GM19025 (cell line): ENCODE results near the gene ANKS3.
A peak's percentile ranks its signal among the peaks of the same experiment; 100 is the strongest.
"Not testable (repeated sequence)": the region's sequence is repeated elsewhere in the genome, so short reads cannot be mapped to it uniquely, and the experiment has no call there.

Source experiments
- ATAC-seq: cut with Tn5 transposase; IDR thresholded peaks from one replicate; pipeline ENCODE4 v1.9.1; 2021; ENCODE audit warnings: mild to moderate bottlenecking, low read depth, moderate library complexity; ENCODE audit not compliant: unreplicated experiment

ANKS3 gene

DNA sequence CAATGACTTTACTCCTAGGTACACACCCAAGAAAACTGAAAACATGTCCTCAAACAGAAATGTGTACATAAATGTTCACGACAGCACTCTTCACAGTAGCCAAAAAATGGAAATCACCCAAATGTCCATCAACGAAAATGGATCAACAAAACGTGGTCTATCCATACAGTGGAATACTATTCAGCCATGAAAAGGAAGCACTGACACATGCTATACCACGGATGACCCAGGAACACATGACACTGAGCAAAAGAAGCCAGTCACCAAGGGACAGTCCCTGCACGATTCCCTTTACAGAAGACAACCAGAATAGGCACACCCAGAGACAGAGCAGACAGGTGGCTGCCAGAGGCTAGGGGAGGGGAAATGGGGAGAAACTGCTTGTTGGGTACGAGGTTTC is 21.6 kb upstream of the ANKS3 start:
- no peak for ATAC-seq

DNA sequence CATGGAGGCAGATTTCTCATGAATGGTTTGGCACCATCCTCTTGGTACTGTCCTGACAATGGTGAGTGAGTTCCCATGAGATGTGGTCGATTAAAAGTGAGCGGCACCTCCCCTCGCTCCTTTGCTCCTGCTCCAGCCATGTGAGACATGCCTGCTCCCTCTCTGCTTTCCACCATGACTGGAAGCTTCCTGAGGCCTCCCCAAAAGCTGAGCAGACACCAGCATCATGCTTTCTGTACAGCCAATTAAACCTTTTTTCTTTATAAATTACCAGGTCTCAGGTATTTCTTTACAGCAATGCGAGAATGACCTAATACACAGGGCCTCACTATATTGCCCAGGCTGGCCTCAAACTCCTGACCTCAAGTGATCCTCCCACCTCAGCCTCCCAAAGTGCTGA is 20.8 kb upstream of the ANKS3 start:
- no peak for ATAC-seq

DNA sequence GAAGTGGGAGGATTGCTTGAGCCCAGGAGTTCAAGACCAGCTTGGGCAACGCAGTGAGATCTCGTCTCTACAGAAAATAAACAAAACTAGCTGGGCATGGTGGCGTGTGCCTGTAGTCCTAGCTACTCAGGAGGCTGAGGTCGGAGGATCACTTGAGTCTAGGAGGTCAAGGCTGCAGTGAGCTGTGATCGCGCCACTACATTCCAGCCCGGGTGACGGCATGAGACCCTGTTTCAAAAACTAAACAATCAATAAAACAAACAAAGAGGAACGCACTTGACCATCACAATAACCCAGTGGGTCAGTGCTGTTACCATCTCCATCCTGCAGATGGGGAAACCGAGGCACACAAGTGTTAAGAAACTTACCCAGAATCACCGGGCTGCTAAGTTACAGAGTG is 19.2 kb upstream of the ANKS3 start:
- ATAC-seq: no peak

DNA sequence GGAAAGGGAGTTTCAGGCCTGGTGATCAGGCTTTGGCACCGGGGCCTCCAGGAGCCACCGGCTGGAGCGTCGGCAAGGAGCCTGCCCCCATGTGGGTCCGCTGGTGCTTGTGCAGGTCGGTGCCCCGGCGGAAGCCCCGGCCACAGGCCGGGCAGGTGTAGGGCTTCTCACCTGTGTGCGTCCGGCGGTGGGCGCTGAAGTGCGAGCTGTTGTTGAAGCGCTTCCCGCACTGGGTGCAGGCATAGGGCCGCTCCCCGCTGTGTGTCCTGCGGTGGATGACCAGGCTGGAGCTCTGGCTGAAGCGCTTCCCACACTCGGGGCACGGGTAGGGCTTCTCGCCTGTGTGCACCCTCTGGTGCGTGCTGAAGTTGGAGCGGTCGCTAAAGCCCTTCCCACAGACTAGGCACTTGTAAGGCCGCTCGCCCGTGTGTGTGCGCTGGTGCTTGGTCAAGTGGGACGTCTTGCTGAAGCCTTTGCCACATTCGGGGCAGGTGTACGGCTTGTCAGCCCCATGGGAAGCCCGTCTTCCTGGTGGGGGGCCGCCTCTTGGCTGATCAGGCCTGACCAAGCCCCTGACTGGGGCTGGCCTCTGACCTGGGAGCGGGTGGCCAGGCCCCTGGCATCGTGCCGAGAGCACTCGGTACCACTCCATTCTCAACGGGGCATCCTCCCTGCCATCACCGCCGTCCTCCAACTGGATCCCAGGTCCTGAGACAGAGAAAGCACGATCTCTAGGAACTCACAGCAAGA is 18.5 kb upstream of the ANKS3 start:
- ATAC-seq: no peak

DNA sequence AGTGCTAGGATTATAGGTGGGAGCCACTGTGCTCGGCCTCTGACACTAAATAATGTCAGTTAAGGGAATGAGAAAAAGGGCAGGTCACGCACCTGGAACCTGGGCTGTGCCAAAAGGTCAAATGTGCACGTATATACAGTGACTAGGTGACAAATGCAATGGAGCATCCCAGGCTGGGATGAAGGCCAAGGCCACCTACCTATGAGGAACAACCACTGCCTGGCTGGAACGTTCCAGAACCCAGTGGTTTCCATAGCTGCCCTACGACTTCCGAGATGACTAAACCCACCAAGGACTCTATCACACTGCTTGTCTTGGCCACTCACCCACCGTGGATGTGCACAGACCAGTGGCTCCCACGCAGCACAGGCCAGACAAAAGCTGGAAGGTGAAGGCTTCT is 16.8 kb upstream of the ANKS3 start:
- ATAC-seq: no peak

DNA sequence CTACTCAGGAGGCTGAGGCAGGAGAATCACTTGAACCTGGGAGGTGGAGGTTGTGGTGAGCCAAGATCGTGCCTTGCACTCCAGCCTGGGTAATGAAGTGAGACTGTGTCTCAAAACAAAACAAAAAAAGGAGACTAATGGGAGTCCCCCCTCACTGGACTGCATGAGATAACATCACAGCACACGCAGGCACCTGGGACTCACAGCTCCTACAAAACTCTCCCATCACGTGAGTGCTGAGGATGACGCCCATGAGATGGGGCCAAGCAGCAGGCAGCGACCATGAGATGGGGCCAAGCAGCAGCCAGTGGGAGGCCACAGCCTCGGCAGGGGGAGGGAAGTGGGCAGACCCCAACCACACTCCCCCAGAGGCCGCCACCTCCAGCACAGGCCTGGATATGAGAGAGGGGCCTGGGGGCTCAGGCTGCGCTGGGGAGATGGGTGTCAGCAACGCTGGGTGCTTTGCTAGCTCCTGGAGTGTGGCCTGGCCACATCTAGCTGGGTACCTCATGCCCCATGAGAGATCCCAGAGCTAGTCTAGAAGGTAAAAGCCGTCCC is 15.7 kb upstream of the ANKS3 start:
- ATAC-seq: no peak

DNA sequence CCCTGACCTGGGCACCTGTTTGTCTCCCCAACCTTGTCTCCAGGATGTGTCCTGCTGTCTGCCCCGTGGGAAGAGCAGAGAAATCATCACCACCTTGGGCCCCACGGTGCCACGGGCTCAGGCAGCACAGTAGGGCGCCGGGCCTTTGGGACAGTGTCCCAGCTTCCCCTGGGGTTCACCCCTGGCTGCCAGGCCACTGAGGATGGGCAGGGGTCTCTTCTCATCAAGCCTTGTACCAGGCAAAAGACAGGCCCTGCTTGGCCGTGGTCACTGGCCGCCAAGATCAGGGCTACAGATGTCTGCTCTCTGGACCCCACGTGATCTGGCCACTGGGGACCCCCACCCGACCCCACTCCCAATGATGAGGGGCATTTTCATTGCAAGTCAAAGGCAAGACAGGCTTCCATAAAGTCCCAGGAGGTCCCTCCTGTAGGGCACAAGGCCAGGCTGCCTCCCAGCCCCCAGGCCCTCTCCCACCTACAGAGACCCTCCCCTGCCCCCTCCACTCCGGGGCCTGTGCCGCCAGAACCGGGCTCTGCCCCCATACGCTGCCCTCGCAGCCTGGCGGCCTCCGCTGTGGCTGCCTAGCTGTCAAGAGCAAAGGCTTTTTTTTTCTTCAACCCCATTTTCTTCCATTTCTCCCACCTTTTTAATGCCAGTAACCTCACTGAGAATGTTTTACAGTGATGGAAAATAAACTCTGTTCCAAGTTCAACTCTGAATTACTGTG is 14.8 kb upstream of the ANKS3 start:
- ATAC-seq: no peak

DNA sequence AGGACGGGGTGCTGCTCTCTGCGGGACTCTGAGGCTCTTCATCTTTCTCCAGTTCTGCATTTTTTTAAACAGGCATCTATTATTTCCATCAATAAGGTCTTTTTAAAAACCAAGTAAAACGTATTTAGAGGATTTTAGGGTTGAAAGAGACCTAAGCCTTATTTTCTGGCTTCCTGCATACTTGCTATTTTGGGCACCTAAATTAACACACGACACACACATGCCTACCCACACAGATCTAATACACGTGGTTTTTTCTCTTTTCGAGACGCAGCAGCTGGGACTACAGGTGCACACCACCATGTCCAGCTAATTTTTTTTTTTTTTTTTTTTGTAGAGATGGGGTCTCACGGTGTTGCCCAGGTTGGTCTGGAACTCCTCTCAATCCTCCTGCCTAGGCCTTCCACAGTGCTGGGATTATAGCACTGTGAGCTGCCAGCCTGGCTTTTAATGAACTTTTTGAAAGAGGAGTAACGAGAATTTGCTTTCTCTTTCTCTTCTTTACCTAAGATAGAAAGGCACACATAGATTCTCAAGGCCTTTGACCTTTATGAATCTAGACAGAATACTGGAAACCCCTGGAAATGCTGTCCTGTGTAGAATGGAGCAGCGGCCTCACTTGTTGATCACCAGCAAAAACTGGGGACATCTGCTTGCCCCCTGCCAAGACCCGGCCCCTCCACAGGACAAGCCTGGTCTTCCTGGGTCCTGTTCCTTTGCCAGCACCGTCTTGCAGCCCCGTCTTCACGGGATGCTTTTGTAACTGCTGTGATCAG is 14.0 kb upstream of the ANKS3 start:
- ATAC-seq: no peak

DNA sequence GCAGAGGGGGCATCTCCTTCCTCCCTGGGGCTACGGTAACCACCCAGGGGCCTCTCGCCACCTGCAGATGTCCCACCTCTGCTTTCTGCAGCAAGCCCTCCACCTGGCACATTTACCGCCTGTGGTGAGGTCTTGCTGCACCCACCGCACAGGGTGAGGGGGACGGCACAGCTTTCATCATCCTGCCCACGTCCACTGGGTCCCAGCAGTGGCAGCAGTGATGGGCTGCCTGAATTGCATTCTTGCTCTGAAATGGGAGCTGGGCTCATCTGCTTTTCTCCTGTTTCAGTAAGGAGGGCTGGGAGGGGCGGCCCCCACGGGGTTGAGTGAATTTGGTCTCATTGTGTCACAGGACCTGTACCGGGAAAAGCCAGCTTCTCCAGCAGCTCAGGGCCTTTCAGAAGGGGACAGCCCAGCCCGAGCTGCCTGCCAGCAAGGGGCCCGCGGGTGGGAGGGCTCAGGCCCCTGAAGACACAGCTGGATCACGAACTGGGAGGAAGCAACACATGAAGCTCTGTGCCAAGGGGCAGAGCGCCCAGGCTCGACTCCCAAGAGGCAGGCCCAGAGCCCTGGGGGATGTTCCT is 13.0 kb upstream of the ANKS3 start:
- ATAC-seq: no peak

DNA sequence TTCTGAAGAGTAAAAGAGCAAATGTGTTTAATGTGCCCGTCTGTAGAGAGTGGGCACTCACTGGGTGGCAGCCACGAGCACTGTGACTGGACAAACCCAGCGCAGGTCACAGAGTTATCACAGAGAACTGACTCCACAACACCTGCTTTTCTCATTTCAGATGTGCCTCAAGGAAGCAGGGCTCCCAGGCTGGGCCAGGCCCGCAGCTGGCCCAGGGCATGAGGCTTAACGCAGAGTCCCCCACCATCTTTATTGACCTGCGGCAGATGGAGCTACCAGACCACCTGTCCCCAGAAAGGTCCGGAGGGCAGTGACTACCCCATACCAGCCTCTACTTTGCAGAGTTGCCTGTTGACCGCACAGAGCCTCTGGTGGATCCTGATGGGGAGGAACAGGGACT is 12.1 kb upstream of the ANKS3 start:
- no peak for ATAC-seq

DNA sequence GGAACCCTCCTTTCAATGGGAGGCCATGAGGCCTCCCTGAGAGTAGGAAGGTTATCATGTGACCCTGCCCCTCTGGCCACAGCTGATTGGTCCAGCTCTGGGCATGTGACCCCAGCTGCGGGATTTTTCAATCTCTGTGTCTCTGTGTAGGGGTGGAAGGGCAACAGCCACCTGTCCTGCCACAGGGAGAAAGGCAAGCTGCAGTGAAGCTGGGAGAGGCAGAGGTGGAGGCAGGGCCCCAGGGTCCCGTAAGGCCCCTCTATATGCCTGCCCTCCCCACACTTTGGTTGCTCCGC is 11.2 kb upstream of the ANKS3 start:
- ATAC-seq: no peak

DNA sequence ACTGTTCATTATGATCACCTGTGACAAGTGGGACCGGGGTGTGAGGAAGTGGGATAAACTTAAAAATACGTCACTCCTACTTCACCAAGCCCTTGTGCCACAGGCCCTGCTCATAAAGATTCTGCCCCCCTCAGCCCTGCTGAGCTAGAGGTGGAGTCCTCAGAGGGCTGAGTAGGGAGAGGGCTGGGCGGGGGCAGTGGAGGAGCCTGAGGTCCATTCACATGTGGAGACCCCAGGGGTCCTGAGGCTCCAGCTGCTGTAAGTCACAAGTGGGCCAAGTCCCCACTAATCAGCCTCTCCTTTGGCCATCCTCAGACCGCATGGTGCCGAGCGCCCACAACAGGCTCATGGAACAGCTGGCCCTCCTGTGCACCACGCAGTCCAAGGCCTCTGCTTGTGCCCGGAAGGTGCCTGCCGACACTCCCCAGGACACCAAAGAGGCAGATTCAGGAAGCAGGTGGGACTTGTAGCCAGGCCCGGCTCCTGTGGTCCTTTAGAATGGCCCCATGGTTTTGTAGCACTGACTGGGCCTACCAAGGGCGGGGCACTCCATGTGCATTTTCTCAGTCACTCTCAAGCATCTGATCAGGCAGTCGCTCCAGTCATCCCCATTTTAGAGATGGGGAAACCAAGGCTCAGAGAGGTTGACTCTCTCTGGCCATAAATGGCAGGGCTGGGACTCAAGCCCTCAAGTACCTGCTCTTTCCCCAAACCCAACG is 10.6 kb upstream of the ANKS3 start:
- ATAC-seq: no peak

DNA sequence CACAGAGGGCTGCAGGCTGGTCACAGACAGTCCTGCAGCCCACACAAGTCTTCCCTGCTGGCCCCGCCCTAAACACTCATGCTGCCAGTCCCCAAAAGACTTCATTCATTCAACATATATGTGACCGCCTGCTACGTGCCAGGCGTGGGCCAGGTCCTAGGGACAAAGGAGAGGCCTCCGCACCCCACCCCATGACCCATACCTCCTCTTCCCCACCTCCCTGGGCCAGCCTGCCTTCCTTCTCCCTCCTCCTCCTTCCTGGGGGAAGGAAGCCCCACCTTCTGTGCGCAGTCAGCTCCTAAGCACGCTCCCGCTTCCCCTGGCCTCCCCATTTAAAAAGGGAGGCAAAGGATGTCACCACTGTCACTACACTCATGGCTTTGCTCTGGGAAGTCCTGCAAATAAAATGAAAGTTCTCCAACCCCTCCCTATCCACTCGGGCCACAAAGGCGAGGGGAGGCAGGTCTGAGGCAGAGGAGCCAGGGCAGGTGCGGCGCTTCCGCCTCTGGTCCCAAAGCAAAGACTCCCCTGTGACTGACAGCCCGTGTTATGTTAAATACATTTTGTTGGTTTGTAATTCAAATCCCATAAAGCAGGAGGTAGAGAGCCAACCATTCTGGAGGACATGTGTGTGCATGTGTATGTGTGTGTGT is 9.3 kb upstream of the ANKS3 start:
- ATAC-seq: no peak

DNA sequence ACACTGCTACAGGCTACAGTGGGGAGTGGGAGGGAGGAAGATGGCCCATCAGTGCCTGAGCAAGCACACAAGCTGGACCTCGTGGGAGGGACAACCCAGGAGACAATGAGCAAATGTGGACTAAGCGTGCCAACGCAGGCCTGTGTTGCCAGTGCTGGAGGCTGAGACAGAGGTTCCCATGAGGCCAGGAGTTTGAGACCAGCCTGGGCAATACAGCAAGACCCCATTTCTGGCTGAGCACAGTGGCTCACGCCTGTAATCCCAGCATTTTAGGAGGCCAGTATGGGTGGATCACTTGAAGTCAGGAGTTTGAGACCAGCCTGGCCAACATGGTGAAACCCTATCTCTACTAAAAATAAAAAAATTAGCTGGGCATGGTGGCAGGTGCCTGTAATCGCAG is 4.3 kb upstream of the ANKS3 start:
- not testable (repeated sequence) for ATAC-seq

DNA sequence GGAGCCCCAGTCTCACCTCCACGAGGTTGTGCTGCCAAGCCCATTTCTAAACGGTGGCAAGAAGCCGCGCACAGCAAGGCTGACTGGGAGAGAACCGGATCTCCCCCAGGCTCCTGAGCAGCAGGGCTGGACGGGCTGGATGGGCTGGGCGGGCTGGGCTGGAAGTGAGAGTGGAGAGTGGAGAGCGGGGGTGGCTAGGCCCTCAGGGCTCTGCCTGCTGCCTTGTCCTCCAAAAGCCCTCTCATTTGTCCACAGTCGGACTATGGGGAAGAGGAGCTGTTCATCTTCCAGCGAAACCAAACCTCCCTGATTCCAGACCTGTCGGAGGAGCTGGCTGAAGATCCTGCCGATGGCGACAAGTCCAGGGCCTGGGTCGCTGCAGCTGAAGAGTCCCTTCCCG is 3.5 kb upstream of the ANKS3 start:
- ATAC-seq: no peak

DNA sequence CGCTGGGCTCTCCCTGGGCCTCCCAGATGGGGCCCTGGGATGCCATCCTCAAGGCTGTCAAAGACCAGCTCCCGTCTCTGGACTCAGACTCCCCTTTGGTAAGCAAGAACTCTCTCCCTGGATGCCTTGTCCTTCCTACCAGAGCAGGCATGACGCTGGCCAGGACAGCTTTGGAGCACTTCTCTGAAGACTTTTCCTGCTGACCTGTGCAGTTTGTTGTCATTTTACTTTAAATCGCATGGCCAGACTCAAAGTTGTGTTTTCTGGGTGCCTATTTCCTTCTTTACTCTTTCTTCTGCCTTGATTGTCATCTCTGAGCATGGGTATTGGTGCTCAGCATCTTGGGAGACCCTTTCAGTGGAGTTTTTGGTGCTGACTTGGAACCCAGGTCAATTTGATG is 2.5 kb upstream of the ANKS3 start:
- ATAC-seq: no peak

DNA sequence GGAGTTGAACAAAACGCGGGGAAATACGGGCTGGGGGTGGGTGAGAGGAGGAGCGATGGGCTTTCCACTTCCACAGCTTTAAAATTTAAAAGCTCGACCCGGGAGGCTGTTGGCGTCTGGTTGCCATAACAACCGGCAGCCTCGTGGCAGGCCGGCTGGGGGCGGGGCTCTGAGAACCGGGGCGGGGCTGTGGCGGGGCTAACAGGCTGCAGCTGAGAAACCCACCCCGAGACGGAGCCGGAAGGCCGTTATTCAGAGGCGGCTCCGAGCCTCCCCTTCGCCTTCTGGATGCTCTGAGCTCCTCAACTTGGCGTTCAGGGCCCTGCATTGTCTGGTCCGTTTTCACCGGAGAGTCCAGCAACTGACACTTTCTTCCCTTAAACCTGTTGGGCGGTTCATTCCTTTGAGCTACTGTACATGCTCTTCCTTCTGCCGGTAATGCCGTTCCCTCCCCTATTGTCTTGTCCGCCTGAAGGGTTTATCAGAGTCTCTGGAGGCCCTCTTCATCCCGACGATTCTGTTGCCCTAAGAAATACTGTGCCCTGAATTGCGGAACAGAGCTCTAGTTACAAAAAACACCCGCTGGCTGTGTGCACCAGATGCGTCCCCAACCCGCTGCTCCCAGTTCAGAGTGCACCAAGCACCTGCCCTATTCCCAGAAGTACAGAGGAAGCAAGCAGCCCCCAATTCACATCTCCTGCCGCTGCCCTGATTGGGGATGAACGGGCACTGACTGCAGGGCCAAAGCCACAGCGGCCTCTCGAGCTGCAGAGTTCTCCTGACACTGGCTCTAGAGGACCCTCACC is 862 bp upstream of the ANKS3 start:
- ATAC-seq: peak; percentile 38

DNA sequence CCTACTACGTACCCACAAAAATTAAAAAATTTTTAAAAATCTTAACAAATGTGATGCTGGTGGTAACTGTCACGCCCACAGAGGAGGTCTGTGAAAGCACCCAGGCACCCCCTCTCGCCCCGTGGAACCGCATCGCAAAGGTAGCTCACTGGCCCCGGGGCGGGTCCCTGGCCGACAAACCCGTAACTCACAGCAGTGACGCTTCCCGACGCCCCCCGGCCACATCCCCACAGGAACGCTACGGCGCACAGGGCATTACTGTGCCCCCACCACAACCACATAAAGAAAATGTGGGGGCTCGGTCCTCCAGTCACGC is 366 bp downstream of the ANKS3 start:
- no peak for ATAC-seq

DNA sequence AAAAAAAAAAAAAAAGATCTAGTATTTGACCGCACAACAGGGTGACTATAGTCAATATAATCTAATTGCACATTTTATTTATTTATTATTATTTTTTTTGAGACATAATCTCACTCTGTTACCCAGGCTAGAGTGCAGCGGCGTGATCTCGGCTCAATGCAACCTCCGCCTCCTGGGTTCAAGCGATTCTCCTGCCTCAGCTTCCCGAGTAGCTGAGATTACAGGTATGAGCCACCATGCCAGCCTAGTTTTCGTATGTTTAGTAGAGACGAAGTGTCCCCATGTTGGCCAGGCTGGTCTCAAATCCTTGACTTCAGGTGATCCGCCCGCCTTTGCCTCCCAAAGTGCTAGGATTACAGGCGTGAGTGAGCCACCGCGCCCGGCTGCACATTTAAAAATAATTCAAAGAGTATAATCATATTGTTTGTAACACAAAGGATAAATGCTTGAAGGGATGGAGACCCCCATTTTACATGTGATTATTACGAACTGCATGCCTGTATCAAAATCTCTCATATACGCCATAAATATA is 794 bp downstream of the ANKS3 start:
- no peak for ATAC-seq
